ENCODE measurements around the gene TM9SF3.
A peak's percentile ranks its signal among the peaks of the same experiment; 100 is the strongest.
"Not testable (repeated sequence)": the region's sequence is repeated elsewhere in the genome, so short reads cannot be mapped to it uniquely, and the experiment has no call there.

The TM9SF3 gene

GRCh38 chr10:96560966-96561887 lies 25.6 kb downstream of the TM9SF3 start:
- FAIRE-seq, result peak; percentile 36

GRCh38 chr10:96560489-96560888 lies 26.3 kb downstream of the TM9SF3 start:
- FAIRE-seq, result no peak

GRCh38 chr10:96556003-96556402 lies 30.8 kb downstream of the TM9SF3 start:
- peak; percentile 71 for FAIRE-seq

- FAIRE-seq, result no peak
Observed at GRCh38 chr10:96555330-96555729, 31.5 kb downstream of the TM9SF3 start.

- FAIRE-seq, result no peak
Observed at GRCh38 chr10:96548589-96548988, 38.2 kb downstream of the TM9SF3 start.

GRCh38 chr10:96545558-96545957 lies 41.3 kb downstream of the TM9SF3 start:
- FAIRE-seq, result not testable (repeated sequence)

GRCh38 chr10:96541921-96542320 lies 44.9 kb downstream of the TM9SF3 start:
- FAIRE-seq, result no peak

GRCh38 chr10:96540240-96540639 lies 46.6 kb downstream of the TM9SF3 start:
- FAIRE-seq, result no peak

GRCh38 chr10:96538683-96539082 lies 48.1 kb downstream of the TM9SF3 start:
- no peak for FAIRE-seq

- FAIRE-seq, result peak; percentile 75
Observed at GRCh38 chr10:96536129-96536528, 50.7 kb downstream of the TM9SF3 start.

GRCh38 chr10:96532523-96532922 lies 54.3 kb downstream of the TM9SF3 start:
- no peak for FAIRE-seq

GRCh38 chr10:96529634-96530279 lies 57.1 kb downstream of the TM9SF3 start:
- no peak for FAIRE-seq

GRCh38 chr10:96524741-96525140 lies 62.1 kb downstream of the TM9SF3 start:
- FAIRE-seq, result no peak

GRCh38 chr10:96517284-96517683 lies 69.5 kb downstream of the TM9SF3 start:
- no peak for FAIRE-seq

GRCh38 chr10:96516337-96516736 lies 70.5 kb downstream of the TM9SF3 start:
- FAIRE-seq, result no peak

GRCh38 chr10:96513698-96514561 lies 72.9 kb downstream of the TM9SF3 start, which contains the start of gene TLL2:
TLL2 (minus strand) TSS chr10:96513926; CDS start chr10:96513685, 241 bp downstream.
- FAIRE-seq, result no peak

- FAIRE-seq, result no peak
Observed at GRCh38 chr10:96513305-96513697, 73.5 kb downstream of the TM9SF3 start.

- FAIRE-seq, result no peak
Observed at GRCh38 chr10:96512524-96513304, 74.1 kb downstream of the TM9SF3 start.

- no peak for FAIRE-seq
Observed at GRCh38 chr10:96511044-96511945, 75.5 kb downstream of the TM9SF3 start.

GRCh38 chr10:96509017-96509641 lies 77.7 kb downstream of the TM9SF3 start:
- no peak for FAIRE-seq

- no peak for FAIRE-seq
Observed at GRCh38 chr10:96507044-96507443, 79.8 kb downstream of the TM9SF3 start.
